Endothelial cell of umbilical vein (primary cell): ENCODE data around the gene C4orf33. TPM values are rescaled to one million over a fixed set of nuclear protein-coding genes. Genes with fewer than 3 reads are reported as not detected.

Source experiments
- BruUV-seq: library from RNA; stranded (reverse); fragments of 400-500 nt; replicated peaks from 2 replicates; lab custom pipeline; 2021; lab: Mats Ljungman, UMichigan
- CTCF ChIA-PET: fragments of 300-600, 350-600 bp; sonication (Branson Sonifier 250); formaldehyde crosslinking; loops from one replicate; lab custom pipeline; 2021; ENCODE audit warnings: antibody characterized with exemption, inconsistent platforms; lab: Charles Lee
- POLR2A ChIA-PET: fragments of 300-600, 350-600 bp; sonication (Branson Sonifier 250); formaldehyde crosslinking; loops from one replicate; lab custom pipeline; 2021; ENCODE audit warnings: antibody characterized with exemption, inconsistent platforms; lab: Charles Lee
- DNase-seq: peaks from one replicate; pipeline ENCODE4 v3.0.0-alpha.2; 2011; ENCODE audit warnings: low read depth, low spot score
- FAIRE-seq: peaks from 2 replicates; lab custom pipeline; 2011; peaks lifted over from hg19 to GRCh38; lab: Jason Lieb, UNC
- H2AFZ ChIP-seq: 2 replicates; pipeline ENCODE4 v1.6.0; 2012; ENCODE audit warnings: low read depth, low read length, control low read depth, inconsistent platforms
- H3K27ac ChIP-seq: 2 replicates; pipeline ENCODE4 v1.5.1; 2011; ENCODE audit warnings: low read depth, mild to moderate bottlenecking, control low read depth, low read length, moderate library complexity; ENCODE audit not compliant: insufficient read depth
- H3K27me3 ChIP-seq, 2 experiments: 2 replicates each; pipeline versions ENCODE4 v1.6.0 to v1.6.1; 2011; ENCODE audit warnings: low read length in 2 of 2, mixed read lengths in 1 of 2; ENCODE audit not compliant: control insufficient read depth in 2 of 2, insufficient read depth in 2 of 2
- H3K36me3 ChIP-seq, 2 experiments: 2 replicates in 1 of 2; 3 replicates in 1 of 2; pipeline ENCODE4 v1.5.1; 2011; ENCODE audit warnings: low read length in 2 of 2, mild to moderate bottlenecking in 1 of 2, moderate library complexity in 1 of 2; ENCODE audit not compliant: control insufficient read depth in 2 of 2, insufficient read depth in 2 of 2; ENCODE audit errors: extremely low read depth in 1 of 2
- H3K4me1 ChIP-seq: 3 replicates; pipeline ENCODE4 v1.5.1; 2011; ENCODE audit warnings: mild to moderate bottlenecking, low read length; ENCODE audit not compliant: control insufficient read depth, insufficient read depth; ENCODE audit errors: extremely low read depth
- H3K4me2 ChIP-seq: 2 replicates; pipeline ENCODE4 v1.6.1; 2011; ENCODE audit warnings: low read length, control low read depth, mixed read lengths; ENCODE audit not compliant: insufficient read depth
- H3K4me3 ChIP-seq, 3 experiments: fragments of 200-600 bp in 1 of 3; sonication (generic), shearing (Covaris generic) in 1 of 3; replicated peaks in 1 of 3; 2 replicates each; pipeline ENCODE4 v1.5.1; 2011 to 2016; ENCODE audit warnings: control low read depth in 3 of 3, low read length in 3 of 3, mild to moderate bottlenecking in 2 of 3, inconsistent platforms in 1 of 3, low read depth in 1 of 3, moderate library complexity in 1 of 3; ENCODE audit not compliant: insufficient read depth in 1 of 3
- H3K79me2 ChIP-seq: 2 replicates; pipeline ENCODE4 v1.6.0; 2012; ENCODE audit warnings: low read length, inconsistent platforms; ENCODE audit not compliant: control insufficient read depth, insufficient read depth
- H3K9ac ChIP-seq: replicated peaks from 2 replicates; pipeline ENCODE3; 2011; ENCODE audit warnings: low read length, control low read depth; ENCODE audit not compliant: insufficient read depth; ENCODE audit errors: extremely low read depth
- H3K9me1 ChIP-seq: replicated peaks from 3 replicates; pipeline ENCODE4 v1.6.0; 2011; ENCODE audit warnings: mild to moderate bottlenecking, low read length; ENCODE audit not compliant: control insufficient read depth, insufficient read depth; ENCODE audit errors: extremely low read depth
- H3K9me3 ChIP-seq: replicated peaks from 2 replicates; pipeline ENCODE4 v1.5.1; 2012; ENCODE audit warnings: low read length, inconsistent platforms; ENCODE audit not compliant: control insufficient read depth, insufficient read depth
- H4K20me1 ChIP-seq: replicated peaks from 2 replicates; pipeline ENCODE3; 2011; ENCODE audit warnings: mild to moderate bottlenecking, low read length; ENCODE audit not compliant: control insufficient read depth, insufficient read depth; ENCODE audit errors: extremely low read depth
- CTCF ChIP-seq, 2 donors: IDR thresholded peaks; 1 replicate in 1 of 2; 2 replicates in 1 of 2; pipeline ENCODE4 v1.5.1; 2011; ENCODE audit warnings: low read length in 2 of 2, mild to moderate bottlenecking in 2 of 2, moderate library complexity in 2 of 2, control low read depth in 1 of 2, inconsistent platforms in 1 of 2, low read depth in 1 of 2; ENCODE audit not compliant: insufficient read depth in 1 of 2; ENCODE audit errors: extremely low read depth in 1 of 2
- EZH2 ChIP-seq: IDR thresholded peaks from 2 replicates; pipeline ENCODE4 v1.6.1; 2012; ENCODE audit warnings: borderline replicate concordance, low read depth, mild to moderate bottlenecking, moderate library complexity, low read length, inconsistent platforms; ENCODE audit not compliant: severe bottlenecking
- FOS ChIP-seq: IDR thresholded peaks from 2 replicates; pipeline ENCODE4 v1.6.1; 2011; ENCODE audit warnings: mild to moderate bottlenecking, low read length, moderate library complexity, borderline replicate concordance; ENCODE audit not compliant: insufficient read depth
- GATA2 ChIP-seq: IDR thresholded peaks from 2 replicates; pipeline ENCODE4 v1.7.0; 2011; ENCODE audit warnings: low read depth, mild to moderate bottlenecking, moderate library complexity, mixed read lengths, low read length; ENCODE audit not compliant: insufficient read length, insufficient read depth
- JUN ChIP-seq: IDR thresholded peaks from 2 replicates; pipeline ENCODE4 v1.6.1; 2011; ENCODE audit warnings: borderline replicate concordance, low read depth; ENCODE audit not compliant: insufficient read length, insufficient read depth
- MAX ChIP-seq: IDR thresholded peaks from 2 replicates; pipeline ENCODE4 v1.6.1; 2011; ENCODE audit not compliant: insufficient read depth, insufficient read length
- MYC ChIP-seq: IDR thresholded peaks from one replicate; pipeline ENCODE4 v1.6.1; 2011; ENCODE audit warnings: mild to moderate bottlenecking, low read depth, low read length
- POLR2A ChIP-seq: IDR thresholded peaks from 2 replicates; pipeline ENCODE4 v1.6.1; 2012; ENCODE audit warnings: low read depth, mild to moderate bottlenecking, control low read depth, low read length
- POLR2AphosphoS5 ChIP-seq: IDR thresholded peaks from 2 replicates; pipeline ENCODE4 v1.6.1; 2012; ENCODE audit warnings: low read depth, mild to moderate bottlenecking, control low read depth, low read length, moderate library complexity; ENCODE audit not compliant: insufficient read depth
- dilution Hi-C: fragments of 300-500 bp; cut with MboI; formaldehyde crosslinking; loops from one replicate; pipeline ENCODE4 v1.15.0; 2019; ENCODE audit warnings: low sequenced_read_pairs; ENCODE audit not compliant: extremely low pct_ligation_motif_present
- intact Hi-C: fragments of 100-400 bp; cut with micrococcal nuclease; formaldehyde crosslinking; loops from one replicate; pipeline ENCODE4 v1.10.0; 2022
- polyA plus RNA-seq, 4 experiments: library from polyadenylated mRNA; depleted of rRNA in 3 of 4; stranded (reverse) in 3 of 4; unstranded in 1 of 4; fragments of >200 nt; gene quantifications; 2 replicates each; pipeline versions ENCODE4 v1.2.1 to v1.2.3, GENCODE V29; 2011 to 2012; ENCODE audit warnings: missing spikeins in 1 of 4
- total RNA-seq: library from RNA; stranded (reverse); gene quantifications from 2 replicates; pipeline ENCODE4 v1.2.3, GENCODE V29; 2021

The C4orf33 gene
- total and polyA plus RNA-seq, 2 donors (not counting 3 experiments of a cell fraction or from before 2014, with no cell fraction given), result 2.6 to 9.4 TPM

- CTCF ChIA-PET, result interaction anchor here (0.7 to 1.4 kb wide), 5 partner anchors 10 to 713 kb away, joined by 3 to 5 read pairs (median 3); no protein-coding TSS in a partner anchor
- H3K9me1 ChIP-seq, result no peaks in the 10 kb centered on the region
- POLR2A ChIA-PET, result interaction anchor here (0.6 to 0.7 kb wide), 2 partner anchors 105 to 568 kb away, joined by 3 to 6 read pairs; no protein-coding TSS in a partner anchor
- no peaks in the 10 kb centered on the region for H3K36me3 ChIP-seq
- FAIRE-seq (peak; percentile 76), DNase-seq (peak; percentile 99)
- H3K4me2 ChIP-seq, result peak within 1 kb of the TSS; percentile 98
- H3K4me3 ChIP-seq, result peak within 1 kb of the TSS; percentile 86 to 97 (median 88)
- BruUV-seq, result no TSS peak
- H4K20me1 ChIP-seq, result no peaks in the 10 kb centered on the region
- H2AFZ ChIP-seq, result peak within 1 kb of the TSS; percentile 94
- H3K9ac ChIP-seq, result peak within 1 kb of the TSS; percentile 96
- H3K27me3 ChIP-seq, result no peaks in the 10 kb centered on the region
- peaks cover 26% of the 10 kb centered on the region for H3K4me1 ChIP-seq
- peaks cover 41% of the 10 kb centered on the region for H3K79me2 ChIP-seq
- peak within 1 kb of the TSS; percentile 89 for H3K27ac ChIP-seq
- no peaks in the 10 kb centered on the region for H3K9me3 ChIP-seq
- intact Hi-C loops, result loop anchor here (1.0 to 10.0 kb wide), 8 partner anchors 143 to 1031 kb away; partner anchors contain the start of gene LARP1B
- dilution Hi-C loops, result no loop called here
- TF ChIP-seq FOS (no peak), CTCF (IDR thresholded peaks at IDR 0.05; ENCODE audit: extremely low read depth in 1 of 2, insufficient read depth in 1 of 2, low read depth in 1 of 2, low read length in 2 of 2) (no peak), POLR2AphosphoS5 (peak; percentile 75), POLR2A (peak; percentile 64), MAX (no peak), MYC (no peak), EZH2 (no peak), GATA2 (no peak), JUN (no peak)
Measured at GRCh38 chr4:129093191-129093920, 2.6 kb upstream of the C4orf33 start, which contains the start of gene SCLT1. Gene SCLT1, minus strand, starts transcription at chr4:129093539. Its CDS starts 436 bp downstream, at chr4:129093103.
